Transverse colon (tissue), 4 donors: Measurements from ENCODE around the gene NELL2. TPM values are rescaled to one million over a fixed set of nuclear protein-coding genes. Genes with fewer than 3 reads are reported as not detected.

Source experiments
- DNase-seq: peaks from one replicate; pipeline ENCODE4 v3.0.0-alpha.2; 2019
- H3K27ac ChIP-seq, 4 donors: fragments of 200-600 bp; sonication (generic); 2 replicates each; pipeline ENCODE4 v1.5.1; 2016 to 2018; ENCODE audit warnings: inconsistent platforms in 4 of 4
- H3K27me3 ChIP-seq: fragments of 200-600 bp; sonication (generic); 2 replicates; pipeline ENCODE4 v1.5.1; 2017; ENCODE audit warnings: inconsistent platforms
- H3K36me3 ChIP-seq, 4 donors: fragments of 200-600 bp; sonication (generic); 2 replicates each; pipeline ENCODE4 v1.5.1; 2017 to 2019; ENCODE audit warnings: inconsistent platforms in 4 of 4
- H3K4me1 ChIP-seq, 4 donors: fragments of 200-600 bp; sonication (generic); 2 replicates each; pipeline ENCODE4 v1.5.1; 2017 to 2020; ENCODE audit warnings: inconsistent platforms in 4 of 4
- H3K4me3 ChIP-seq, 4 donors: fragments of 200-600 bp; sonication (generic); 1 replicate in 1 of 4; 2 replicates in 3 of 4; pipeline versions ENCODE4 v1.5.1 to v1.6.1; 2017 to 2019; ENCODE audit warnings: inconsistent platforms in 4 of 4
- H3K9me3 ChIP-seq, 2 donors: fragments of 200-600 bp; sonication (generic); 2 replicates each; pipeline ENCODE4 v1.5.1; 2017 to 2019; ENCODE audit warnings: inconsistent platforms in 2 of 2
- CTCF ChIP-seq, 5 experiments: fragments of 200-600 bp in 3 of 5; fragments of 450-650 bp in 2 of 5; sonication (generic) in 3 of 5; IDR thresholded peaks; 1 replicate in 2 of 5; 2 replicates in 3 of 5; pipeline ENCODE4 v1.5.1; 2016 to 2017; ENCODE audit warnings: antibody characterized with exemption in 5 of 5, inconsistent platforms in 3 of 5, mild to moderate bottlenecking in 2 of 5, moderate library complexity in 1 of 5
- EP300 ChIP-seq: sonication (generic); formaldehyde crosslinking; IDR thresholded peaks from one replicate; pipeline ENCODE4 v1.6.1; 2017; ENCODE audit warnings: antibody characterized with exemption, low read depth
- POLR2A ChIP-seq: fragments of 450-650 bp; IDR thresholded peaks from one replicate; pipeline ENCODE4 v1.6.1; 2016; ENCODE audit warnings: antibody characterized with exemption, mild to moderate bottlenecking, moderate library complexity
- POLR2AphosphoS5 ChIP-seq, 3 donors: sonication (generic); formaldehyde crosslinking; IDR thresholded peaks; one replicate each; pipeline ENCODE4 v1.6.1; 2016; ENCODE audit warnings: antibody characterized with exemption in 3 of 3
- WGBS, 2 donors: methylation state at CpG; one replicate each; pipeline ENCODE4 v1.1.5; 2018; ENCODE audit warnings: low coverage in 1 of 2; 5-methylcytosine and 5-hydroxymethylcytosine counted together
- in situ Hi-C, 4 donors: fragments of 200-750 bp; cut with MboI; loops; one replicate each; pipeline versions ENCODE4 v1.15.0 to v1.15.1; 2017; ENCODE audit warnings: low sequenced_read_pairs in 3 of 4, low pct_ligation_motif_present in 1 of 4, low pct_unique_long_range_greater_than_20kb in 1 of 4
- intact Hi-C: fragments of 100-400 bp; cut with DNase I; formaldehyde crosslinking; loops from one replicate; pipeline ENCODE4 v1.15.1; 2023; ENCODE audit warnings: low total_unique reads
- total RNA-seq, 4 donors: library from RNA; depleted of rRNA; stranded (reverse); fragments of >200 nt; gene quantifications; one replicate each; pipeline ENCODE4 v1.1.0, GENCODE V29; 2016

Gene NELL2
- total RNA-seq, 4 donors from 2014 or later = 1.4 to 10.5 (median 9.5) TPM

GRCh38 chr12:44720265-44720664, 155.8 kb downstream of the NELL2 start:
- Histone ChIP-seq H3K4me3 (no peak overlapping the region), H3K4me1 (no peaks in the 10 kb centered on the region), H3K9me3 (no peaks in the 10 kb centered on the region), H3K36me3 (no peaks in the 10 kb centered on the region), H3K27ac (no peak overlapping the region), H3K27me3 (no peaks in the 10 kb centered on the region)
- no peak for DNase-seq
- no peak for TF ChIP-seq EP300
- intact Hi-C loops = no loop called here
- in situ Hi-C loops = no loop called here
- 53 to 60% methylated on average over 2 of the region's 2 CpGs for WGBS, 2 donors

- Histone ChIP-seq H3K4me1 (no peaks in the 10 kb centered on the region), H3K4me3 (no peak overlapping the region), H3K27me3 (no peaks in the 10 kb centered on the region), H3K27ac (no peak overlapping the region), H3K36me3 (no peaks in the 10 kb centered on the region), H3K9me3 (no peaks in the 10 kb centered on the region)
- in situ Hi-C loops (no loop called here), intact Hi-C loops (no loop called here)
- 89 to 93% methylated on average over 2 of the region's 2 CpGs for WGBS, 2 donors
- no peak for DNase-seq
- TF ChIP-seq EP300 = no peak
- TF ChIP-seq POLR2A = no peak
- no peak for TF ChIP-seq CTCF (IDR thresholded peaks at IDR 0.05)
- TF ChIP-seq POLR2AphosphoS5 (IDR thresholded peaks at IDR 0.05) = no peak
These were observed 158.5 kb downstream of the NELL2 start for GRCh38 chr12:44717612-44718011.

GRCh38 chr12:44716711-44717110, 159.4 kb downstream of the NELL2 start:
- intact Hi-C loops = no loop called here
- Histone ChIP-seq H3K27me3 (no peaks in the 10 kb centered on the region), H3K4me1 (no peaks in the 10 kb centered on the region), H3K9me3 (no peaks in the 10 kb centered on the region), H3K27ac (no peak overlapping the region), H3K4me3 (no peak overlapping the region), H3K36me3 (no peaks in the 10 kb centered on the region)
- in situ Hi-C loops = no loop called here
- 76 to 87% methylated on average over 2 of the region's 2 CpGs for WGBS, 2 donors
- no peak for TF ChIP-seq EP300
- TF ChIP-seq POLR2A = no peak
- no peak for TF ChIP-seq POLR2AphosphoS5 (IDR thresholded peaks at IDR 0.05)
- TF ChIP-seq CTCF (IDR thresholded peaks at IDR 0.05) = no peak
- no peak for DNase-seq

GRCh38 chr12:44711736-44712135, 164.4 kb downstream of the NELL2 start:
- Histone ChIP-seq H3K4me3 (no peak overlapping the region), H3K9me3 (no peaks in the 10 kb centered on the region), H3K27ac (no peak overlapping the region), H3K27me3 (no peaks in the 10 kb centered on the region), H3K36me3 (no peaks in the 10 kb centered on the region), H3K4me1 (no peaks in the 10 kb centered on the region)
- 68 to 80% methylated on average over 1 of the region's 1 CpG for WGBS, 2 donors
- in situ Hi-C loops (no loop called here), intact Hi-C loops (no loop called here)
- DNase-seq = no peak
- no peak for TF ChIP-seq EP300
- no peak for TF ChIP-seq POLR2A
- TF ChIP-seq CTCF (IDR thresholded peaks at IDR 0.05) = no peak
- TF ChIP-seq POLR2AphosphoS5 (IDR thresholded peaks at IDR 0.05) = no peak

GRCh38 chr12:44709166-44709565, 166.9 kb downstream of the NELL2 start:
- no peaks in the 10 kb centered on the region for H3K4me1 ChIP-seq
- intact Hi-C loops = no loop called here
- no peaks in the 10 kb centered on the region for H3K36me3 ChIP-seq
- H3K27ac ChIP-seq = no peak overlapping the region
- DNase-seq = no peak
- no peaks in the 10 kb centered on the region for H3K27me3 ChIP-seq
- 97% methylated on average over 2 of the region's 2 CpGs; no CpG with 5 or more reads in 1 of the 2 donors for WGBS, 2 donors
- H3K4me3 ChIP-seq = no peak overlapping the region
- no peak for TF ChIP-seq POLR2A
- TF ChIP-seq CTCF (IDR thresholded peaks at IDR 0.05) = no peak
- no peak for TF ChIP-seq POLR2AphosphoS5 (IDR thresholded peaks at IDR 0.05)
- no peak for TF ChIP-seq EP300
- in situ Hi-C loops = no loop called here
- H3K9me3 ChIP-seq = no peaks in the 10 kb centered on the region
